Measurements from ENCODE around the gene INTS7.
"Not testable (repeated sequence)": the region's sequence is repeated elsewhere in the genome, so short reads cannot be mapped to it uniquely, and the experiment has no call there.

Gene INTS7

DNA sequence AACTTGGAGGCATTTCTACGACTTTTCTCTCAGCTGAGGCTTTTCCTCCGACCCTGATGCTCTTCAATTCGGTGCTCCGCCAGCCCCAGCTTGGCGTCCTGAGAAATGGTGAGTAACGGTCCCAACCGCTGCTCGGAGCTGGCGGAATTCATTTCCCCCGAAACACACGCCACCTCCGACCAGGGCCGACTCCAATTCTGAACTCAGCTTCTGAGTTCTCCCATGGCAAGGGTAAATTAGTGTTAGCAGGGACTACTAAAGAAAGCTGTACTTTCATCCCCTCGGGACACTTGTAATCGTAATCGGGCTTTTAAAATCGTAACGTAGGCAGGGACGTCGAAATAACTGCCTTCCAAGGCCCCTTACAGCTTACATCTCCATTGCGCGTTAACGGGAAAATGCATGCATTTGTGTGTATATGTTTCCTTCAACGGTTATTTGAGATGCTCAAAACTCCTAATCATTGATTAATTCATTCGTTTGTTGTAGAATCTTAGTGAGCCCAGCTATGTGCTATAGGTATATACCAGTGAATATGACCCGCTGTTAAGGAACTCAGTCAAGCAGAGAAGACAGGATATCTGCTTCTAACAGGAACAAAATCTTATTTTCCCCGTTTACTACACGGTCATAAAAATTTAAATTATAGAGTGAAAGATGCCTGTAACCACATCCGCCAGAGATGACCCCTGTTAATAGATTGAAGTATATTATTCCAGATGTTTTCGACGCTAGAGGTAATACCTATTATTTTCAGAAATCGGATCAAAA, 663 bp upstream of the INTS7 start:
- DNase-seq, result no peak

- no peak for DNase-seq
These were observed 738 bp downstream of the INTS7 start for GRCh38 chr1:212034516-212035122.

DNA sequence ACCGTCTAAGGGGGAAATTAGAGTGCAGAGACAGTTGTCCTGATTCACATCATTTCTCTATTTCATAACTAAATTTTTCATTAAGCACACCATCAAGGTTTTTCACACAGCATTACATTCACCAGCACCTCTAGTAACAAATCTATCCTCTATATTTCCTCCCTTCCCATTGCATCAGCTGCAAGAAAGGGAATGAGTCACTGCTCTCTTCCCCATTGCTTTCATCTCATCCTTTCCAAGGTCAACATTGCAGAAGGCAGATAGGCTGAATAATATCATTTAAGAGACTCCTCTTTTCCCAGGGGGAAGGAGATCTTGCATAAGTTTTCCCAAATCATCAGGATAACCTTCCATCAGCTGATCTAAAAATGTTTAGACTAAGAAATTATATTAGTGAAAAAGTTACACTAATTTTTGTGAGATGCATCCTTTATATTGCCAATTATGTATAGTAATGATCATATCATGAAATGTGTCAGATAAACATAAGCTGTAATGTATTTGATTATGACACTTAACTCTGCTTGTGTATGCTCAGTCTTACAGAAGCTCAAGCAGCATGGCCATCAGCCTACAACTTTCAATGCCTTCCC, 4.3 kb downstream of the INTS7 start:
- no peak for DNase-seq

- not testable (repeated sequence) for DNase-seq
These were observed 7.6 kb downstream of the INTS7 start for GRCh38 chr1:212027727-212028126.

DNA sequence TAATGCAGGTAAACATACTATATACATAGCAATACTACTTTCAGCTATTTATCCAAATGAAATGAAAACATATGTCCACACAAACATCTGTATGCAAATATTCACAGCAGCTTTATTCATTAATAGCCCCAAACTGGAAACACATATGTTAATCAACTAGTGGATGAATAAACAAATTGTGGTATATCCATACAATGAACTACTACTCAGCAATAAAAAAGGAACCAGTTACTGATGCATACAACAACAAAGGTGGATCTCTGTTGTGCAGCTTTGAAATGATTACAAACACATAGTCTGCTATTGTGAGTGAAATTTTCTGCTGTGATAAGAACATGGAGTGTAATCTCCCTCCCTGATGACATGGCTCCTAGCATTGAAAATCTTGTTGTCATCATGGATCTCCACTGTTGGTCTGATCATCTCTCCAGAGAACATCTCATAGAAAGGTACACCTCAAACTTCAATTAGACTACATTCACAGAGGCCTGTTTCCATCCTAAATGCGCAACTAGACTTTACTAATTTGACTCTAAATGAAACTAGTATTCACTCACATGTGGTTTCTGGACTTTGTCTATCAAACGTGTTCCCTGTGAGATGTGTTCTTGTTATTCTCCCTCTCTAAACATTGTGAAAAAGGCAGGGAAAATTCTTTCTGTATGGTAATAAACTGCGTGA, 10.7 kb downstream of the INTS7 start:
- no peak for DNase-seq

GRCh38 chr1:212022908-212023307, 12.4 kb downstream of the INTS7 start:
- DNase-seq, result not testable (repeated sequence)

GRCh38 chr1:212021563-212021962, 13.8 kb downstream of the INTS7 start:
- no peak for DNase-seq

DNA sequence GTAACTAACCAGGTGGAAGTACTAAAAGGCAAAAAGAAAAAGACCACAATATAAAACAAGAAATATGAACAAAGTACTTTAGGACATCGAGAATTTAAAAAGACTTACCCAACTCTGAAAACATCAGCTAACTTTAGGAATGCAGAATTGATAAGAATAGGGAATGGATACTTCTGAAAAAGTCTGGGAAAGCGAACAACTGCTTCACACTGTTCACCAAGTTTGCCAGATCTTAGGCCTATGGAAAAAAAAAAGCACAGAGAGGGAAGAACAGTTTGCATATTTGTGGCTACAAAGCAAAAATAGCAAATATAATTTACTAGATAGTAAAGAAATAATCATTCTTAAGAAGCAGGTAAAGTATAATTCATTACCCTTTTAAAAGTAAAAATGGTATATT, 14.4 kb downstream of the INTS7 start:
- DNase-seq, result no peak

DNA sequence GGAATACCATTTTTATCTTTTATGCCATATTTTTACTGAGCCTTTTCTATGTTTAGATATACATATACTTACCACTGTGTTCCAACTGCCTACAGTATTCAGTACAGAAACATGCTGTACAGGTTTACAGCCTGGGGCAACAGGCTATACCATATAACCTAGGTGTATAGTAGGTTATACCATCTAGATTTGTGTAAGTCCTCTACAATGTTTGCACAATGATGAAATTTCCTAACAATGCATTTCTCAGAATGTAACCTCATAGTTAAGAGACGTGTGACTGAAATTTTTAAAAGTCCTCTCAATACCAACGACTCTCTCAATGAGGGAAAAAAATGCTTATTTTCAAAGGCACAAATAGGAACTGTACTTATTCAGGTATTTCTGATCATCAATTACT, 21.7 kb downstream of the INTS7 start:
- no peak for DNase-seq

DNA sequence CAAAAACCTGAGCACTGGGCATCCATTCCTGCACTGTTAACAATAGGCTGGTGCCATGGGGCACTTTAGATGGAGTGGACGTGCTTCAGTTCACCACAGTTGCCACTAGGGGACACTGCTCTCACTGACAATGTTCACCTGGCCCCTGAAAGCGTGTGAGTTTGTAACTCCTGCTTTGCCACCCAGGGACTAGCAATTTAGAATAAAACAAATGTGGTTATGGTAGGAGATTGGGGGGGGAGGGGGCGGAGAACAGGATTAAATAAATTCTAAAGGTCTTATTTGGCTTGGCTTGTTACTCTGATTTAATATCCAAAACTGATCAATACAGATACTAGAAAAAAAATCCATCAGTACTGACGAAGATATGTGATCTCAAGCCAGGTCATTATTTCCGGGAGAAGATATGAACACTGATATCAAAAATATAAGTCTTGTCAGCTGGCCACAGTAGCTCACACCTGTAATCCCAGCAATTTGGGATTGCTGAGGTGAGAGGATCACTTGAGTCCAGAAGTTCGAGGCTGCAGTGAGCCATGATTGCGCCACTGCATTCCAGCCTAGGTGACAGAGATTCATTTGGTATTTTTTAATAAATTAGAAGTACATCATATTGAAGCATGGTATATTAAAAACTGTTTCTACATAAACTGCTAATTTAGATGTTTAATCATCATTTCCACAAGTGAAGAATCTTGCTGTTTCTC, 23.2 kb downstream of the INTS7 start:
- peak in 1 of 2 experiments; percentile 16 for DNase-seq

- DNase-seq, result no peak
These were observed 25.4 kb downstream of the INTS7 start for GRCh38 chr1:212010004-212010403.

DNA sequence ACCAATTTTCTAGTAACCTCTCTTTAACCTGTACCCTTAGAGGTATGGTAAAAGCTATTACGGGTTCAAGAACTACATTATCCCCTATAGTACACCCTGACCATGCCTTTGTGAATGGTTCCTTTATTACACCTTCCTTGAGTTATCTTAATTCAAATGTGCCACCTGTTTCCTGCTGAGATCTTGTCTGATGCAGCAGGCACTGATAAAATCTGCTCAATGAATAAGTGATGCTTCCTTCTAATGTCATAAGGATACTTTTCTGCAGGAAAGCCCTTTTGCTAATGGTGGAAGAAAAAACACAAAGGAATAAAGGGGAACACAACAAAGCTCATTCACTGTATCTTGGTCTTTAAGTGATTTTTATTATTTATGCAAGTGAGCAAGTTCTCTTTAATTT, 25.8 kb downstream of the INTS7 start:
- no peak for DNase-seq

GRCh38 chr1:212007886-212008285, 27.5 kb downstream of the INTS7 start:
- no peak for DNase-seq

DNA sequence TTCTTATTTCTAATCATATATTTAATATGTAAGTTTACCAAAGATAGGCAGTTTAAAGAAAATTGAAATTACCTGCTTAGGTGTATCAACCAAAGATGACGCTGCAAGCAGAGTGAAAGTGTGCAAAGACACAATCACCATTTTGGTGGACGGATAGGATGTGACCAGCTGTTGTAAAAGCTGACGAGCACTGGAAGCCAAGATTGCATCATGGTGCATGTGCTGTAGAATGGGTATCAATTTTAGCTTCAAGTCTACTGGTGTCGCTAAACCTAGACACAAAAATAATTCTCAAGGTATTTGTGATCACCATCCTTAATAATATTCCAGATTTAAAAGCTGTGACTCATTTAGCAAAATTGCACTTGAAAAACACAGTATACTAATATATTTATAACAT, 28.2 kb downstream of the INTS7 start:
- DNase-seq, result no peak

GRCh38 chr1:212004895-212005608, 30.3 kb downstream of the INTS7 start:
- DNase-seq, result no peak

DNA sequence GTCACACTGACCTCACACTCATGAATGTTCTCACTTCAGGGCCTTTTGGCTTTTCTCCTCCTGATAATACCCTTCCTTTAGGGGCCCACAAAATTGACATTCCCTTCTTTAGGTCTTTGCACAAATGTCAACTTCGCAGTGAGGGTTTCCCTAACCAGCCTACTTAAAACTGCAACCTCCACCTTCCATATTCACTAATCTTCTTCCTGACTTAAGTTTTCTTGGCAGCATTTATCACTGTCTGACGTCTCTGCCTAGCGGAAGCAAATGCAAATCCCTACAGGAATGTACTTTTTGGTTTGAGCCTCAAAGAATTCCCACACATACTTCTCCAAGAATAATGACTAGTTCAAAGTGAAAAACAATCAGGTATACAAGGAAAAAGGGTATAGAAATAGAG, 32.8 kb downstream of the INTS7 start:
- no peak for DNase-seq

GRCh38 chr1:211997426-211997825, 37.9 kb downstream of the INTS7 start:
- DNase-seq, result not testable (repeated sequence)

DNA sequence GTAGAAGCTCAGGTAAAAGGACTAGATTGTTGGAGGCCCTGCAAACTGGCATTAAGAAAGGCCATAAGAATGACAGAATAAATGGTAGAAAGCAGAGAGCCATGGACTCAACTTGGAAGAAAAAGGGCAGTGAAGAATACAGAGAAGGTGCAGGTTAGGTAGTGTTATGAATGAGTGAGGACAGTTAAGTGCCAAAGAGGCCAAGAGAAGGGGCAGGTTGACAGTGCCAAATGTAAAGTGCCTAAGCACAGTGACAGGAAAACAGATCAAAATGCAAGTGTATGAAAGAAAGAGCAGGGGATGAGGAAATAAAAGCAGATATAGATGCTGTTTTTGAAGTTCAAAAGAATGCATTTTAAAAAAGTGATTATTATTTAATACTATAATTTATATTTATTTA, 43.7 kb downstream of the INTS7 start:
- DNase-seq, result no peak

GRCh38 chr1:211986628-211987254, 48.6 kb downstream of the INTS7 start:
- no peak for DNase-seq

DNA sequence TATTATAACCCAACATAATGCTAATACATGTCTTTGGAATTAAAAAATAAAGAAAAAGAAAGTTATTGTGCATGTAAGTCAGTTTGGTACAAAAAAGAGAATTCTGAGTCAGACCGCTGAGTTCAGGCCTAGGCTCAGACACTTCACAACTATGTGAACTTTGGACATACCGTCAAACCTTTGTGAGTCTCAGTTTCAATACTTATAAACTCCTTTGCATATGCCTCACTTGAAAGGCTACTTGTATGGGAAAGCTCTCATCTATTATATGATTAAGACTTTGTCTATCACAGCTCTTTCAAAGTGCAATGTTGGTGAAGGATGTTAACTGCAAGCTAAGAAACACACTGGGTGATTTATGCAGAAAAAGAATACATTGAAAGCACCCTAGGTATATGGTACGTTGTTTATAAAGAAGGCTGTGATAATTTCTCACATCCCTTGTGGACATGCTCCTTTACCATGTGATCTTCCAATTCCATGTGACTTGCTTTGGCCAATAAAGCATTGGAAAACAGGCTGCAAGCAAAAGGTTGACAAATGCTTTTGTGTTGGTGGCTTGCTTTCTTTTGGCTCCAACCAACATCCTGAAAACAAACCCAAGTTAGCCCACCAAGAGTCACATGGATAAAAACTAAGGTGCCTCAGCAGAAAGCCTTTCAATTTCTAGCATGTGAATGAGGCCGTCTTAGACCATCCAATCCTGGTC, 49.6 kb downstream of the INTS7 start:
- DNase-seq, result no peak

- no peak for DNase-seq
These were observed 56.8 kb downstream of the INTS7 start for GRCh38 chr1:211978596-211978995.
